HG03354 (cell line): ENCODE data around the gene PTGDS.

Source experiments
- ATAC-seq: cut with Tn5 transposase; IDR thresholded peaks from one replicate; pipeline ENCODE4 v1.9.1; 2021; ENCODE audit warnings: mild to moderate bottlenecking; ENCODE audit not compliant: unreplicated experiment, poor library complexity, severe bottlenecking

Gene PTGDS

GRCh38 chr9:136970361-136970760 is 6.9 kb upstream of the PTGDS start:
- no peak for ATAC-seq

GRCh38 chr9:136971746-136972145 is 5.6 kb upstream of the PTGDS start:
- ATAC-seq, result no peak

- no peak for ATAC-seq
These were observed 5.0 kb upstream of the PTGDS start for GRCh38 chr9:136972335-136972734.

- ATAC-seq, result no peak
These were observed 4.6 kb upstream of the PTGDS start for GRCh38 chr9:136972743-136973142.

GRCh38 chr9:136973618-136974617 is 3.4 kb upstream of the PTGDS start:
- no peak for ATAC-seq

GRCh38 chr9:136974817-136975535 is 2.3 kb upstream of the PTGDS start:
- no peak for ATAC-seq

GRCh38 chr9:136975644-136976043 is 1.7 kb upstream of the PTGDS start:
- ATAC-seq, result no peak

- no peak for ATAC-seq
These were observed 357 bp downstream of the PTGDS start for GRCh38 chr9:136977649-136978072.

GRCh38 chr9:136978073-136978864 is 965 bp downstream of the PTGDS start:
- no peak for ATAC-seq

- ATAC-seq, result no peak
These were observed 1.7 kb downstream of the PTGDS start for GRCh38 chr9:136978865-136979544.

GRCh38 chr9:136979769-136980587 is 2.7 kb downstream of the PTGDS start:
- no peak for ATAC-seq

GRCh38 chr9:136980669-136981478 is 3.6 kb downstream of the PTGDS start:
- no peak for ATAC-seq

- ATAC-seq, result no peak
These were observed 4.4 kb downstream of the PTGDS start for GRCh38 chr9:136981588-136982231.

- no peak for ATAC-seq
These were observed 5.1 kb downstream of the PTGDS start, which contains the start of gene LCNL1 for GRCh38 chr9:136982232-136983051. Gene LCNL1, plus strand, starts transcription at chr9:136982993. Its CDS starts 594 bp downstream, at chr9:136983587.

- ATAC-seq, result no peak
These were observed 5.9 kb downstream of the PTGDS start for GRCh38 chr9:136983167-136983566.

- no peak for ATAC-seq
These were observed 6.5 kb downstream of the PTGDS start for GRCh38 chr9:136983656-136984314.
